Heart right ventricle (tissue), 16 donors: Measurements from ENCODE around the gene HIF3A. TPM values are rescaled to one million over a fixed set of nuclear protein-coding genes. Genes with fewer than 3 reads are reported as not detected.

Experiments
- ATAC-seq, 8 donors: fragments of 200-7000 bp; cut with Tn5 transposase; one replicate each; pipeline ENCODE4 v1.9.1; 2020; ENCODE audit warnings: mild to moderate bottlenecking in 8 of 8, moderate library complexity in 8 of 8, moderate number of reproducible peaks in 1 of 8
- DNase-seq, 2 donors: peaks; one replicate each; pipeline ENCODE4 v3.0.0-alpha.2; 2020
- H3K27ac ChIP-seq, 10 donors: fragments of 200-600 bp; sonication (generic) in 2 of 10; one replicate each; pipeline versions ENCODE4 v1.5.0 to v1.8.0; 2020 to 2022; ENCODE audit warnings: mild to moderate bottlenecking in 3 of 10
- H3K27me3 ChIP-seq, 7 donors: fragments of 200-600 bp; one replicate each; pipeline ENCODE4 v1.8.0; 2021 to 2022; ENCODE audit warnings: mild to moderate bottlenecking in 2 of 7
- H3K36me3 ChIP-seq, 9 donors: fragments of 200-600 bp; sonication (generic) in 1 of 9; one replicate each; pipeline versions ENCODE4 v1.5.0 to v1.8.0; 2020 to 2022; ENCODE audit warnings: mild to moderate bottlenecking in 2 of 9
- H3K4me1 ChIP-seq, 9 donors: fragments of 200-600 bp; sonication (generic) in 1 of 9; one replicate each; pipeline versions ENCODE4 v1.5.0 to v1.8.0; 2020 to 2022; ENCODE audit warnings: mild to moderate bottlenecking in 4 of 9
- H3K4me3 ChIP-seq, 10 donors: fragments of 200-600 bp; sonication (generic) in 2 of 10; one replicate each; pipeline versions ENCODE4 v1.5.0 to v1.8.0; 2020 to 2022; ENCODE audit warnings: mild to moderate bottlenecking in 7 of 10, moderate library complexity in 2 of 10
- H3K9me3 ChIP-seq, 11 donors: fragments of 200-600 bp in 10 of 11; sonication (generic) in 2 of 11; one replicate each; pipeline versions ENCODE4 v1.5.0 to v1.8.0; 2013 to 2022; ENCODE audit warnings: mild to moderate bottlenecking in 2 of 11, control low read depth in 1 of 11, moderate library complexity in 1 of 11
- CTCF ChIP-seq, 9 donors: fragments of 200-600 bp; sonication (generic) in 2 of 9; IDR thresholded peaks; one replicate each; pipeline versions ENCODE4 v1.5.0 to v1.8.0; 2021 to 2022; ENCODE audit warnings: antibody characterized with exemption in 9 of 9, mild to moderate bottlenecking in 5 of 9, moderate library complexity in 1 of 9
- WGBS, 2 donors: extraction: QIAGEN DNeasy Blood & Tissue Kit; methylation state at CpG; one replicate each; pipeline ENCODE4 v1.1.7; 2013; ENCODE audit warnings: inconsistent platforms in 1 of 2; 5-methylcytosine and 5-hydroxymethylcytosine counted together
- intact Hi-C, 10 donors: fragments of 100-400 bp; cut with DNase I; formaldehyde crosslinking; loops; one replicate each; pipeline versions ENCODE4 v1.11.1 to v1.14.2; 2022
- polyA plus RNA-seq, 2 donors: library from polyadenylated mRNA; stranded (reverse); fragments of 200-250 nt; gene quantifications; one replicate each; pipeline ENCODE4 v1.2.3, GENCODE V29; 2013
- total RNA-seq, 10 donors: library from RNA; stranded (reverse); fragmentation: NEBNext Ultra II Directional in 3 of 10; extraction: Animal tissue kit (Norgen Biotek cat#: 25700) in 3 of 10; gene quantifications; one replicate each; pipeline versions ENCODE4 v1.2.1 to v1.2.4, GENCODE V29; 2021 to 2023
- donor health status: Arrhythmogenic right ventricular cardiomyopathy.
- donor health status: ischemic (EF 13 %, LVEDD 7.1; RV severe dilation, severe dysfunction).
- donor health status: healthy with polysubstance abuse.
- donor health status: DM: no; HTN: yes; CAD: no.
- donor health status: DM: no; HTN: no; CAD: no.
- donor health status: ischemic (EF 25% LVEDD 6.9; RV normal size, moderate dysfunction).
- donor health status: ischemic (EF 25% LVEDD 5.7; RV mildly dilated, moderate dysfunction).
- donor health status: healthy.
- donor health status: DM: yes; HTN: yes; CAD: no.
- donor health status: Ischemic cardiomyopathy.
- donor health status: ischemic (EF 35%, LVEDD 5.7; RV mildly dilated, moderate dysfunction).
- donor health status: nonischemic (EF 11% LVEDD 7.7; RV severe dilation, severe dysfunction).
- donor health status: DM: yes; HTN: yes; CAD: no.
- donor health status: PGD.
- donor health status: ischemic (EF 29% LVEDD 5.4; RV normal size, mild dysfunction).
- donor health status: nonischemic (EF 23%, LVEDD 6.1; RV moderate dilation, normal function).

Gene HIF3A
- total and polyA plus RNA-seq, 12 donors: 22.7 to 204 (median 48.9) TPM

GRCh38 chr19:46279177-46279576, 17.7 kb upstream of the HIF3A start:
- no peak overlapping the region for H3K4me3 ChIP-seq
- 79 to 83% methylated on average over 7 of the region's 7 CpGs for WGBS, 2 donors
- no peaks in the 10 kb centered on the region for H3K36me3 ChIP-seq
- no peak overlapping the region for H3K27ac ChIP-seq
- H3K4me1 ChIP-seq: peaks cover 0 to 25% (median 10%) of the 10 kb centered on the region in 9 donors
- ATAC-seq (no peak), DNase-seq (no peak)
- peaks cover 0 to 5% (median 0%) of the 10 kb centered on the region in 7 donors for H3K27me3 ChIP-seq
- H3K9me3 ChIP-seq: no peaks in the 10 kb centered on the region
- no peak for TF ChIP-seq CTCF (IDR thresholded peaks at IDR 0.05)
- intact Hi-C loops: loop anchor here in 2 of 10 donors (10.0 kb wide), 3 partner anchors 116 to 236 kb away; partner anchors contain the start of gene PNMA8B (in 1 of the 2)

- peak; percentile 29 to 58 for DNase-seq
- peaks cover 0 to 32% (median 15%) of the 10 kb centered on the region in 9 donors for H3K4me1 ChIP-seq
- ATAC-seq: peak; percentile 66 to 89 (median 85)
- no peaks in the 10 kb centered on the region for H3K9me3 ChIP-seq
- H3K27ac ChIP-seq: peak overlapping the region in 9 of 10 donors; percentile 17 to 80 (median 60)
- intact Hi-C loops: loop anchor here in 9 of 10 donors (2.0 to 10.0 kb wide), 12 partner anchors 15 to 231 kb away; partner anchors contain the start of gene PPP5C (in 3 of the 9)
- H3K4me3 ChIP-seq: peak overlapping the region in 1 of 10 donors; percentile 8
- TF ChIP-seq CTCF (IDR thresholded peaks at IDR 0.05): no peak
- no peaks in the 10 kb centered on the region for H3K36me3 ChIP-seq
- 54 to 60% methylated on average over 4 of the region's 4 CpGs for WGBS, 2 donors
- peaks cover 0 to 4% (median 0%) of the 10 kb centered on the region in 7 donors for H3K27me3 ChIP-seq
Observed at GRCh38 chr19:46283771-46284170, 13.1 kb upstream of the HIF3A start.

- DNase-seq (no peak), ATAC-seq (no peak)
- no peaks in the 10 kb centered on the region for H3K36me3 ChIP-seq
- H3K4me1 ChIP-seq: peaks cover 0 to 40% (median 21%) of the 10 kb centered on the region in 9 donors
- no peak overlapping the region for H3K4me3 ChIP-seq
- peak overlapping the region in 6 of 10 donors; percentile 43 to 80 (median 70) for H3K27ac ChIP-seq
- 70 to 79% methylated on average over 9 of the region's 9 CpGs for WGBS, 2 donors
- no peaks in the 10 kb centered on the region for H3K27me3 ChIP-seq
- peaks cover 0 to 4% (median 1%) of the 10 kb centered on the region in 11 donors for H3K9me3 ChIP-seq
- intact Hi-C loops: loop anchor here in 9 of 10 donors (5.0 to 10.0 kb wide), 9 partner anchors 63 to 230 kb away; partner anchors contain the start of gene PPP5C (in 3 of the 9)
- no peak for TF ChIP-seq CTCF (IDR thresholded peaks at IDR 0.05)
Observed at GRCh38 chr19:46284635-46285034, 12.2 kb upstream of the HIF3A start.

- ATAC-seq: no peak
- Histone ChIP-seq H3K27me3 (no peaks in the 10 kb centered on the region), H3K4me3 (no peak overlapping the region), H3K36me3 (no peaks in the 10 kb centered on the region), H3K27ac (no peak overlapping the region), H3K9me3 (peaks cover 0 to 22% (median 10%) of the 10 kb centered on the region in 11 donors), H3K4me1 (peaks cover 0 to 36% (median 22%) of the 10 kb centered on the region in 9 donors)
- no peak for TF ChIP-seq CTCF (IDR thresholded peaks at IDR 0.05)
- 67 to 69% methylated on average over 7 of the region's 7 CpGs for WGBS, 2 donors
- intact Hi-C loops: loop anchor here in 6 of 10 donors (1.0 to 10.0 kb wide), 3 partner anchors 10 to 227 kb away; partner anchors contain the start of gene HIF3A (in 1 of the 6)
- DNase-seq: no peak
Observed at GRCh38 chr19:46287585-46287984, 9.3 kb upstream of the HIF3A start.
